Measurements from ENCODE around the gene TMED9.

Gene TMED9

DNA sequence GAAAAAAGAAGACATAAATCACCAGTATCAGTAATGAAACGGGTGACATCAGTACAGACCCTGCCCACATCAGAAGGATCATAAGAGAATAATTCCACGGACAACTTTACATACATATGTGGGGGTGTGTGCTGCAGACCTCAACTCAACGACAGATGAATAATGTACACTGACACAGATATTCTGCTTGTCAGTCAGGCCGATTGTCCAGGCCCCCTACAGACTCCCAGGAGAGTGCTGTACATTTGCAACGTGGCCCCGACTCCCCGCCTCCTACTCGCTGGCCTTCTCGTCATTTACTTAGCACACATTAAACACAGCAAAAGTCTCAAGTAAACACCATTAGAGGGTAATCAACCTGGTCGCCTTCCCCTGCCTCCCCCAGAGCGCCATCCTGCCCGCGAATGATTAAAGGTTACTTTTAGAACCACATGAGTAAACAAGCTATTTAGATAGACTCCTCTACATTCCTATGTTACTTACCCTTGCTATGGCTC is 3.5 kb upstream of the TMED9 start:
- no peak for DNase-seq

DNA sequence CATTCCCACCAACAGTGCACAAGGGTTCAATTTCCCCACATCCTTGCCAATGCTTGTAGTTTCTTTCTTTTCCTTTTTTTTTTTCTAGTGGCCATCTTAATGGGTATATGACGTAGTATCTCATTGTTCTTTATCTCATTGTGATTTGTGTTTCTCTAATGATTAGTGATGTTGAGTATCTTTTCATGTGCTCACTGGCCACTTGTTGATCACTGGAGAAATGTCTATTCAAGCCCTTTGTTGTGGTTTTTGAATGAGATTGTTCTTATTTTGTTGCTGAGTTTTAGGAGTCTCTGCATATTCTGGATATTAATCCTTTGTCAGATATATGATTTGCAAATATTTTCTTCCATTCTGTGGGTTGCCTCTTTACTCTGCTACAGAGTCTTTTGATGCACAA is 1.6 kb upstream of the TMED9 start:
- no peak for DNase-seq

DNA sequence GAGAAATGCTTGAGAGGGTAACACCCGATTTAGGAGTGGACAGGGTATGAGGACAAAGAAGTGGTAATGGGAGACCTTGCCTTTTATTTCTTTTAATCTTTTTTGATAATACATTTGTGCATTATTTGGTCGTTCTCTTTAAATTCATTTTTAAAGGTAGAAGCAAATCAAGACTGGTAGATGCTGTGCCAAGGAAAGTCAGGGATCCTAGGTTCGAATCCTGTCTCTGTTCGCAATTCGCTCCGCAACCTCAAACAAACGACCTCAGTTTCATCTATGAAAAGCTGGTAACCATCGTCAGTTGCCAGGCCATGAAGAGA is 353 bp upstream of the TMED9 start:
- no peak for DNase-seq

DNA sequence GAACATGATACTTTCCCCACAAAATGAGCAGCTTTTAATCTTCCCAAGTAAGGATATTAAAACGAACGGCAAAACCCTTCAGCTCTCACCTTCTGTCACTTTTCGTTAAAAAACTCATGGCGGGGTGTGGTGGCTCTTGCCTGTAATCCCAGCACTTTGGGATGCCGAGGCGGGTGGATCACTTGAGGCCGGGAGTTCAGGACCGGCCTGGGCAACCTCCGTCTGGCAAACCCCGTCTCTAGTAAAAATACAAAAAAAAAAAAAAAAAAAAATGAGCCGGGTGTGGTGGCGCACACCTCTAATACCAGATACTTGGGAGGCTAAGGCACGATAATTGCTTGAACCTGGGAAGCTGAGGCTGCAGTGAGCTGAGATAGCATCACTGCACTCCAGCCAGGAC is 902 bp downstream of the TMED9 start:
- DNase-seq = no peak

DNA sequence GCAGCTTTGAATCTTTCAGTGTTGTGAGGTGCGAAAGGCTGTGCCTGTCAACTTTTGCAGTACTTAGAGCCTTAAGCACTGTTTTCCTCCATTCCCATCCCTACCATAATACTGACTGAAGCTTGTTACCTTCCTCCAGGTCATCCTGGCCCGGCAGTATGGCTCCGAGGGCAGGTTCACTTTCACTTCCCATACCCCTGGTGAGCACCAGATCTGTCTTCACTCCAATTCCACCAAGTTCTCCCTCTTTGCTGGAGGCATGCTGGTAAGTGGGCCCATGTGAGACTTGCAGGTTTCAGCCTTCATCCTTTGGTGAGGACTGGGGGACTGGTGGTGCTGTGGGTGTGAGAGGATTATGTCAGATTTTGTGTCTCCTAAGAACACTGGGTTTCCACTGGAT is 1.5 kb downstream of the TMED9 start:
- no peak for DNase-seq

DNA sequence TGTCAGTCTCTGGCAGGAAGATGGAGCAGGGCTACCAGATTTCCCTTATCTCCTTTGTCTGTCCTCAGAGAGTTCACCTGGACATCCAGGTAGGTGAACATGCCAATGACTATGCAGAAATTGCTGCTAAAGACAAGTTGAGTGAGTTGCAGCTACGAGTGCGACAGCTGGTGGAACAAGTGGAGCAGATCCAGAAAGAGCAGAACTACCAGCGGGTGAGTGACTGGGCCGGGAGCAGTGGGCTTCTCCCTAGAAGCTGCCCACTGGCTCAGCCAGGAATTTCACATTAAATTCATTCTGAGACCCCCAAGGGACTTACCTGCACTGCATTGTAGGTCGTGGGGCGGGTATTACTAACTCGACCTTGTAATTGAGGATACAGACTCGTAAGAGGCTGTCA is 2.1 kb downstream of the TMED9 start:
- DNase-seq = no peak

DNA sequence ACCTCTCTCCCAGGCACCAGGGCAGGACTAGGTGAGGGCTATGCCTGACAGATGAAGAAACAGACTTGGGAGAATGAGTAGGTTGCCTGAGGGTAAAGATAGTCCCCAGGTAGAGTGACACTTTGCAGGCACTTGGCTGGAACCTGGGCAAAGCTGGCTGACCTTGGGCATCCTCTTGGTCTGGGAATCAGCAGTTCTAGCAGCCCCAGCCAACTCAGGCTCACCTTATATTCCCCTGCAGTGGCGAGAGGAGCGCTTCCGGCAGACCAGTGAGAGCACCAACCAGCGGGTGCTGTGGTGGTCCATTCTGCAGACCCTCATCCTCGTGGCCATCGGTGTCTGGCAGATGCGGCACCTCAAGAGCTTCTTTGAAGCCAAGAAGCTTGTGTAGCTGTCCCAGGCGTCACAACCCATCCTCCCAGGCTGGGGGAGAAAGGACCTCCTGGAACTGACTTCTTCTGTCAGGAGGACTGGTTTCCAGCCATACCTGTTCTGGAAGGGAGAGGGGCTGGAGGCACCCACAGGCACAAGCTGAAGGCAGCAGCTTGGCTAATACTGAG is 3.1 kb downstream of the TMED9 start:
- no peak for DNase-seq

DNA sequence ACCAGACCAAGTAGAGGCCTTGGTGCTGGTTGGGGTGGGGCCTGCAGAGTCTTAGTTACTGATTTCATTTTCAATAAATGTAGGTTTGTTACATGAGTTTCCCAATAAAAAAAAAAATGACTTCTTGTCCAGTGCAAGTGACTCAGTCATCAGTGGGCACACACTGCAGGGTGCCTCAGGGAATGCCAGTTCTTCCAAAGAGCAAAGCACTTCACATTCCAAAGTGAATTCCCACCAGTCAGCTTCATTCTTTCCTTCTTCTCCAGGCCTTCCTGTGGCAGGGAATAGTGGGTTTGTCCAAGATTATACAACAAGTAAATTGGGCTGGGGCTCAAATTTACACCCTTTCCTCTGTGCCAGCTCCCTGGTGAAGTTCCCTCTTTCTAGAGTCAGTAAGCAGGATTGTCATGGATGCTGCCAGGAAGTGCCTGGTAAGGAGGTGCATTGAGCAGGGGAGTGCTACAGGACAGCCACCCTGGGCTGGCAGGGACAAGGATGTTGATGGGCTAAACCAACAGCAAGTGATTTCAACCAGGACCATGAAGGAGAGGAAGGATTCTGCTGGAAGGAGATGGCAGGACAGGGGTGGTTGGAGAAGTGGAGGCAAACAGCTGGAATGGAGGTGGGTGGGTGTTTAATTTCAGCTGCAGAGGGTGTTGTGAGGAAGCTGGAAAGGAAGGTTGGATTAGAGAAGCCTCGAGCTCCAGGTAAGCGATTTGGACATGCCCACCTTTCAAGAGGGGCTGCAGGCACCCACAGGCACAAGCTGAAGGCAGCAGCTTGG is 4.2 kb downstream of the TMED9 start:
- DNase-seq = no peak

DNA sequence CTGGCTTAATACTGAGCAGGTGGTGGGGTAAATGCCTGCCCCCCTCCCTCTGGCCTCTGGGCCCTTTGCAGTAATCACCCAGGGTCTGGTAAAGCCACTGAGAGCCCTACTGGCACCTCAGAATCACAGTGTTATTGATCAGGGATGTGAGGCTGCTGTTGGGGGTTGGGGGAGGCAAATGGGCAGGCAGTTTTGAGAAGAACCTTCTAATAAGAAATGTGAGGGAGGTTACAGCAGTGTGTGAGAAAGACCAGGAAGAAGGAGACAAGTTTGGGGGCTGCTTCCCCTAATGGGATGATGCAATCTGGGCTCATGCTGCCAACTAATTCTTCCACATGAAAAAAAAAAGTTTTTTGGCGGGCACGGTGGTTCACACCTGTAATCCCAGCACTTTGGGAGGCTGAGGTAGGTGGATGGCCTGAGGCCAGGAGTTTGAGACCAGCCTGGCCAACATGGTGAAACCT is 4.8 kb downstream of the TMED9 start:
- no peak for DNase-seq

DNA sequence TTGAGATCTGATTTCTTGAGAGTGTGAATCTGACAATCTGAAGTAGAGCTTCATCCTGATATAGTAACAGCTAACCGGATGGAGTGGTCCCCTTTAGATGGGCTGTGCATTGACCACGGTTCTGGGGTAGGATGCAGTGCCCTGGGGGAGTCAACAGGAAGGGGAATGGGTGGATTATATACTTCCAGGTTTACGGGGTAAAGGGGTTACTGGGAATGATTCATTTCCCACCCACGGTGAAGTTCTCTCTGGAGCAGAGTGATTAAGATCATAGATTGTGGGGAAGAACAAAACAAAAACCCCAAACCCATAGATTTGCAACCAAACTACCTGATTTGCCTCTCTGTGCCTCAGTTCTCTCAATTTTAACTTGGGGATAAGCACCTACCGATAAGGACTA is 6.5 kb downstream of the TMED9 start:
- no peak for DNase-seq

DNA sequence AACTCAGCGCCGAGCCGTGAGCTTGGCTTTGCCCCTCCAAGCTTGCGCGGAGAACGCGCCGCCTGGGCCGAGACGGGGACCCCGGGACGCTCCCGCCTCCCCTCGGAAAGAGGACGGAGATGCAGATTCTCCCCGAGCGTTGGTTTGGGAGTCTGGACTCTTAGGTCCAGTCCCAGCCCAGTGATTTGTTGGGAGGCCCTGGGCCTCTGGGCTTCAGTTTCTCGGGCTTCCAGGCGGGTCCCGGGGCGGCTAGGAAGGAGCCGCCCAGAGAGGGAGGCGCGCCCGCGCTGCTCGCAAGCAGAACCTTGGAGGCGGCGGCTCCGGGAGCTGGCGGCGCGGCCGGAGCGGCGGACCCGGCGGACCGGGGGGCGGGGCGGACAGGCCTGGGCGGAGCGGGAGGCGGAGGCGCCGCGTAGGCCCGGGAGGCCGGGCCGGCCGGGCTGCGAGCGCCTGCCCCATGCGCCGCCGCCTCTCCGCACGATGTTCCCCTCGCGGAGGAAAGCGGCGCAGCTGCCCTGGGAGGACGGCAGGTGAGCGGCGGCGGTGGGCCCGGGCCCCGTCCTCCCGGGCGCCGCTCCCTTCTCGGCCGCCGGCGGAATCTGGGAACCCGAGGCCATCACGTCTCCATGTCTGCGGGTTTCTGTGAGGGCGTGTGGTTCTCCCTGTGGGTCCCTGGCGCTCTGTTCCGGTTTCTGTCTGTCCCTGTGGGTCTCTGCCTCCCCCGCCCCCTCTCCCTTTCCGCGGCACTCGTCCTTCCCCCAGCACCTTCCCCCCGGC is 7.9 kb downstream of the TMED9 start, which contains the start of gene B4GALT7:
TSS of gene B4GALT7 (plus strand) at position 402 of the 777 bp plus-strand sequence. CDS start at position 481, 79 bp downstream.
- peak; percentile 91 for DNase-seq

DNA sequence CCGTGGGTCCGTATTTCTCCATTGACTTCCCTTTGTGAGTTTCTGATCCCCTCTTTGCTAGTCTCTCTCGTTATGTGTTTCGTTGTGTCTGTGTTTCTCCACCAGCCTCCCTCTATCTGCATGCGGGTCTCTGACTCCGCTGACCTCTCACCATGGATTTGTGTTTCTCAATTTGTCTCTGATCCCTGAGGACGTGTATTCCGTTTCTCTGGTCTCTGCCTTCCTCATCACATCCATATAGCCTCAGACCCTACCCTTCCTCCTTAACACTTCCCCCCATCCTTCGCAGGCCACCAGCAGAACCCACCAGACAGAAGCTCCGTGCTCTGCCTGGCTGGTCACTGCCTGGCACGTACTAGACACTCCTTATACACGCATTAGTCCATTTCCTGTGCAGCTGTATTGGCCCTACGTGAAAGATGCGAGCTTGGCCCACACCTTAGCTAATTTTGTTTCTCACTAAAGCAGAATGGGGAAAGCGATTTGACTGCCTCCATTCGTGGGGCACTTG is 8.6 kb downstream of the TMED9 start:
- no peak for DNase-seq

DNA sequence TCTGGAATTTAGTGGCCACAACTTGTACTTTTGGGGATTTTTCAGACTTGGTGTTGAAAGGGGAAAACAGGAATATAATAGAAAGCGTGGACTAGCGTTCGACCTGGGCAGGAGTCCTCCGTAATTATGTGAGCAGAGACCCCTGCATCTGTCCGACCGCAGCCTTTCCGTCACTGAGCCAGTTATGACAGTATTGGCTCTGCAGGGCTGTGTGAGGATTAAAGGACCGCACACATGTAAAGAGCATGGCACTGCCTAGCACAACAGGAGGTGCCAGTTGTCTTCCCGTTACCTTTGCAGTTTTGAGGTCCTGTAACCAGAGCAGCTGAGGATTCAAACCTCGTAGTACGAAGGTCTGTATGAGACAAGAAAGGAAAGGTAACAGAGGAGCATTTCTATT is 9.1 kb downstream of the TMED9 start:
- DNase-seq = no peak

DNA sequence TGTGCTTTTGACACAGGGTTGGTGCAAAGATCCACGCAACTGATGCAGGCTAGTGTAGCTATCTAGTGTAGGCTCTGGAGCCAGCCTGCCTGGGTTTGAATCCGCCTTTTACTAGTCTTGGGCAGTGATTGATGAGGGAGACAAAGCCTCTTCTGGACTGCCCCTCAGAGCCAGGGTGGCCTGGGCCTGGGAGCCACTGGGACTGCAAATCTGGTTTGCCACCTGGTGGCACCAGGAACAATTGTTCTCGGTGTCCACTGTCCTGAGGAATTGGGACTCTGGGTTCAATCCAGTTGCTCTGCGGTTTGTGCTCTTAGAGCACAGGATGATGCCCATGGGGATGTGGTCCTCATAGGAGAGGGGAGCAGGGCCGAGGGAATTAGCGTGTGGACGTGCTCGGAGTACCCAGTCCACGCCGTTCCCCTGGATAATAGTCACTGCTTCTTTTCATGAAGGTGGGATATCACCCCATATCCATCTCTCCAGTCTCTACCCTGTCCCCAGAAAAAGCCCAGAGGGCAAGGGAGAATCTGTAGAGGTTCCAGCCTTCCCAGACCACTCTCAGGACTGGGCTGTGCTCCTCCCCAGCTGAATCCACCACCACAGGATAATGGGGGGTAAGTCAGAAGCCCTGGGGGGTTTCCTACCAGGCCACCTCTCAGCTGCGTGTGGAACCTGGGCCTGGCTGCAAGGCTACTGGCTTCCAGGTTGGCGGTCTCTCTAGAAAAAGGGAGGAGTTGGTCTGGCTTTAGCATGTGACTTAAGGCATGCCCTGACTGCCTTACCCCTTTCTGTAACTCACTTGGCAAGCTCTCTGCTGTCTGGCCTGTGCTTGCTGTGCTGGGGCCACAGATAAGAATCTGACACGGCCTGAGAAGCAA is 9.8 kb downstream of the TMED9 start:
- DNase-seq = no peak

DNA sequence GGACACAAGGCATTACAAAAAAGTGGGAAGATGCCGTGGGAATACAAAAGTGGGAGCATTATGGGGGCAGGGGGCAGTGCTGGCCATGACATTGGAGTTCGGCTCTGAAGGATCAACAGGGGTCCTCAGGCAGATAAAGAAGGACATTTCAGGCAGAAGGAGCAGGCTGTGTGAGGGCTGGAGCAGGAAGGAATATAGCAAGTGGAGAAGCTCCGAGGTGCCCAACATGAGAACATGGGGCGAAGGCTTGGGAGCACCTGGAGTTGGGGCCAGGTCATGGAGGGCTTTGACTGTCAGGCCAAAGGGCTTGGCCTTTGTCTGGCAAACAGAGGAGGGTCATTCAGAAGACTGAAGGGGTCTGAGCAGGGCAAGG is 10.4 kb downstream of the TMED9 start:
- DNase-seq = no peak

DNA sequence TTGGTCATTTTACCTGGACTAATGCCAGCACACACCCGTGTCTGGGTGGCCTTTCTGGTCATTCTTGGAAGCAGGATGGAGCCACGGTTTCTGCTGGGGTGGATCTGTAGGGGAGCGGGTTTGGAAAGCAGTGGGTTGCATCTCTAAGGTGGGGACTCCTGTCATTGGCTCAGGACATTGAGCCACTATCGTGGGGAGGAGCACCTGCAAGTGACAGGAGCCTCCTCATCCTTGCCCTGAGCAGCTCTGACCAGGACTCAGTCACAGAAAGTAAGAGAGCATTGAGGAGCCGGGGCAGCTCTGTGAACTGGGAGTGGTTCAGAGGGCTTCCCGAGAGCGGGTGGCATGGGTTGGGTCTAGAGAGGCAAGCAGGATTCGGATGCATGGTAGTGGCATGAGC is 11.6 kb downstream of the TMED9 start:
- DNase-seq = no peak

DNA sequence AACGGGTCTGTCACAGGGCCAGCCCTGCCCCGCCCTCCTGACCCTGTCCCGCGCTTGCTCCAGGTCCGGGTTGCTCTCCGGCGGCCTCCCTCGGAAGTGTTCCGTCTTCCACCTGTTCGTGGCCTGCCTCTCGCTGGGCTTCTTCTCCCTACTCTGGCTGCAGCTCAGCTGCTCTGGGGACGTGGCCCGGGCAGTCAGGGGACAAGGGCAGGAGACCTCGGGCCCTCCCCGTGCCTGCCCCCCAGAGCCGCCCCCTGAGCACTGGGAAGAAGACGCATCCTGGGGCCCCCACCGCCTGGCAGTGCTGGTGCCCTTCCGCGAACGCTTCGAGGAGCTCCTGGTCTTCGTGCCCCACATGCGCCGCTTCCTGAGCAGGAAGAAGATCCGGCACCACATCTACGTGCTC is 12.1 kb downstream of the TMED9 start:
- no peak for DNase-seq

DNA sequence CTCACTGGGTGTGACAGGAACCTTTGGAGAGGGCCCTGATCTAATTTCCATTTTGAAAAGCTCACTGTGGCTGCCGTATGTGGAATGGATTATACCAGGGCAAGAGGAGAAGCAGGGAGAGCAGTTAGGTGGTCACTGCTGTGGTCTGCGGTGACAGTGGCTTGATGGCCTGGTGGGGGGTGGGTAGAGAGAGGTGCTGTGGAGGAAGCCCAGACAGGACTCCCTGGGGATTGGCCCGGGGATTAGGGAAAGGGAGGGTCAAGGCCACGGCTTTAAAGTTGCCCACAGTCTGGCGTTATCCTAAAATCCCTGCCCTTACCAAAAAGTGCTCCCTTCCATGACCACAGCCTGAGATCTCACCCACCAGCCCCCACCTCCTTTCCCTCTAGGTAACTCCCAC is 12.7 kb downstream of the TMED9 start:
- no peak for DNase-seq

DNA sequence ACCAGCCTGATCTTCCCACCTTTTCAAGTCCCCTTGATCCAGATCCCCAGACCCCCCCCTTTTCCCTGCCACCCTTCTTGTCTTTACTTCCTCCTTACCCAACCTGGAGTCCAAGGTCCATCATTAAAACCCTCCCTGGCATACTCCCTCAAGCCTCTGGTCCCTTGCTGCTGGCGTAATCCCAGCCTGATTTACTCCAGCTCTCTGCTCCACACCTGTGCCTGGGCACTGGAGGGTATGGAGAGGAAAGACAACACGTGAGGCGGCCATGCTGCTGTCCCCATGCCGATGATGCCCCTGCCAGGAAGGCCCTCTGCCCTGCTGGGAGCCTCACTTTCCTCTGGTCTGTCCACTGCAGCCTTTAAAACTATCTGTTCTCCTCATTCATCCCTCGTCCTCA is 13.1 kb downstream of the TMED9 start:
- DNase-seq = no peak

DNA sequence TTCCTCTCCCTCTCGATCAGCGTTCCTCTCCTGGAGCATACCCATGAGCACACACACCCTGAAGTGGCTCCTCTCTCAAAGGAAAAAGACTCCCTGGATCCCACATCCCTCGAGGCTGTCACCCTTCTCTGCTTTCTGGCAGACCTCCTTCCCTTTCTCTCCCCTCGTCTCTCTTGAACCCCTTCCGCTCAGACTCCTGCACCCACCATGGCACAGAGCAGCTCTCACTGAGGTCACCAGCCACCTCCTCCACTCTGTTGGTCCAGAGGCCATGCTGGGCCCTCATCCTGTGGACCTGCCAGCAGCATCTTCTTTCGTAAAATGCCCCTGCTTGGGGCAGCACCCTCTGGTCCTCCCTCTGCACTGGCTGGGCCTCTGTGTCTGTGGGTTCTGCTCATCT is 13.7 kb downstream of the TMED9 start:
- DNase-seq = no peak

DNA sequence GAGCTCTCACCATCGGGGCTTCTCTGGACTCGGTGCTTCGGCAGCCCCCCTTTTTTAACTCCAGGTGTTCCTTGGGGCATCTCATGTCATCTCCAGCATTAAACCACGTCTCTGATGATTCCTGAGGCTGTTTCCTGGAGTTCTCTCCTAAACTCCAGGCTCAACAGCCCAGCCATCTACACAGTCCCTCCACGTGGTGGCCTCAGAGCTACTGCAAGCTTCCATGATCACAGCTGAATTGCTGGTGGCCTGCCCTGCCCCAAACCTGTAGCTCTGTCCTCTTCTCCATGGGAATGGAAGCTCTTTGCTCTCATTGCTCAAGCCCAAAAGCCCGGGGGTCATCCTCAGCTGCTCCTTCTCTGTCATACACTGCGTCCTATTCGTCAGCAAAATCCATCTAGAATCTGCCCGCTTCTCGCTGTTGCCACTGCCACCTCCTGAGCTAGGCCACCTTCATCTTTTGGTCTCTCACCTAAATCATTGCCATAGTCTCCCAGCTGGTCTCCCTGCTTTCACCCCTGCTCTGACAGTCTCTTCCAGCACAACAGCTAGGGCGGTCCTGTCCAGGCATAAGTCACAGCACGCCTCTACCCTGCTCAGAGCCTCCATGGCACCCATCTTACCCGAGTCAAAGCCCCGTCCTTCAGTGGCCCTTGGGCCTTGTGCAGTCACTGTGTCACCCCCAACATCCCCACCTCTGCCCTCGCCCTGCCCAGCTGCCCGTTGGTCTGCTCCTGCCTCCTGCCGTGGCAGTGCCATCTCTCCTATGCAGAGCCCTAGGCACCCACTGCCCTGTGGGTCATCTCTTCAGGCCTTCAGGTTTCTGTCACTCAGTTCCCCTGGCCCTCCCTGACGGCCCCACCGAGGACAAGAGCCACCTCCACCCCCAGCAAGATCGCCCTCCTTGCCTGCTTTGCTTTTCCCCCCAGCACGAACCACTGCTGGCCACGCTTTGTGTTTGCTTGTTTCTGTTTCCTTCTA is 14.4 kb downstream of the TMED9 start:
- no peak for DNase-seq

DNA sequence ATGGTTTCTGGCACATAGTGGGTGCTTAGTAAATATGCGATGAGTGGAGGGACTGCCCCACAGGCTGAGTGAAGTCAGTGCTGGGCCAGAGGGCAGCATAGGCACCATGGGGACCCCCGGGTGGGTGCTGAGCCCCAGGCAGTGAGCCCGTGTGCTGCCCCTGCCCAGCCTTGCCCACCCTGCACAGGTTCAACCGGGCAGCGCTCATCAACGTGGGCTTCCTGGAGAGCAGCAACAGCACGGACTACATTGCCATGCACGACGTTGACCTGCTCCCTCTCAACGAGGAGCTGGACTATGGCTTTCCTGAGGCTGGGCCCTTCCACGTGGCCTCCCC is 15.1 kb downstream of the TMED9 start:
- DNase-seq = no peak
